Keratinocyte (primary cell): ENCODE results near the gene SAMD11.
A peak's percentile ranks its signal among the peaks of the same experiment; 100 is the strongest.

ENCODE experiments used
- EZH2 ChIP-seq: IDR thresholded peaks from one replicate; pipeline ENCODE4 v1.6.1; 2012; ENCODE audit warnings: inconsistent platforms, mild to moderate bottlenecking, low read length, moderate library complexity
- TF ChIP-seq, protein P1 (sequence below), 3 experiments: IDR thresholded peaks in 1 of 3; conservative IDR thresholded peaks in 1 of 3; optimal IDR thresholded peaks in 1 of 3; 2 replicates in 2 of 3; 3 replicates in 1 of 3; pipeline versions ENCODE3 to v1.5.1; 2011; ENCODE audit warnings: low read length in 3 of 3, mild to moderate bottlenecking in 3 of 3, moderate library complexity in 2 of 3, control low read depth in 1 of 3, inconsistent platforms in 1 of 3; ENCODE audit not compliant: insufficient read depth in 2 of 3; ENCODE audit errors: extremely low read depth in 1 of 3

DNA sequence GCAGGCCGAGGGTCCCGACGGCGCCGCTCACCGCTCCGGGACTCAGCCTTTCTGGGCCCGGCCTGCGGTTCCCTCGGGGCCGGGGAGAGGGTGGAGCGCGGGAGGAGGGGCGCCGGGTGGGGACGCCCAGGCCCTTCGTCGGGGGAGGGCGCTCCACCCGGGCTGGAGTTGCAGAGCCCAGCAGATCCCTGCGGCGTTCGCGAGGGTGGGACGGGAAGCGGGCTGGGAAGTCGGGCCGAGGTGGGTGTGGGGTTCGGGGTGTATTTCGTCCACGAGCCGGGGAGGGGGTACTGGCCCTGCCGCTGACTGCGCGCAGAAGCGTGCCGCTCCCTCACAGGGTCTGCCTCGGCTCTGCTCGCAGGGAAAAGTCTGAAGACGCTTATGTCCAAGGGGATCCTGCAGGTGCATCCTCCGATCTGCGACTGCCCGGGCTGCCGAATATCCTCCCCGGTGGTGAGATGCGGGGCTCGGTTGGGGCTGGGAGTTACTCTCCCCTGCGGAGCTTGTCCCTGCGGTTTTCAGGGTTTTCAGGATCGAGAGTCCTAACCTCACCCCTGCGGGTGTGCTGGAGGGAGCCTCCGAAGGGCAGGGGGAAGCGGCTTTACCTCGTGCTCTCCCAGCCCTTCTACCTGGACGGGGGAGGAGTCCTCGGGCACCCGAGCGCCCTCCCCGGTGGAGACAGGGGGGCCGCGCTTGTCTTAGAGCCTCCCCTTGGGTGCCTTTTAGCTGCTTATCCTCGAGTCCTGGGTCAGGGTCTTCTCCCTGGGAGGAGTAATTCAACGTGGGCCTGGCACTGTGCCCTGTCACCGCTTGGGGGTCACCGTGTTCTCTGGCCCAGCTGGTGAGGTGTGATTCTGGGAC, 2.1 kb downstream of the SAMD11 start:
- TF ChIP-seq EZH2 = peak; percentile 97
- TF ChIP-seq, protein P1, sequence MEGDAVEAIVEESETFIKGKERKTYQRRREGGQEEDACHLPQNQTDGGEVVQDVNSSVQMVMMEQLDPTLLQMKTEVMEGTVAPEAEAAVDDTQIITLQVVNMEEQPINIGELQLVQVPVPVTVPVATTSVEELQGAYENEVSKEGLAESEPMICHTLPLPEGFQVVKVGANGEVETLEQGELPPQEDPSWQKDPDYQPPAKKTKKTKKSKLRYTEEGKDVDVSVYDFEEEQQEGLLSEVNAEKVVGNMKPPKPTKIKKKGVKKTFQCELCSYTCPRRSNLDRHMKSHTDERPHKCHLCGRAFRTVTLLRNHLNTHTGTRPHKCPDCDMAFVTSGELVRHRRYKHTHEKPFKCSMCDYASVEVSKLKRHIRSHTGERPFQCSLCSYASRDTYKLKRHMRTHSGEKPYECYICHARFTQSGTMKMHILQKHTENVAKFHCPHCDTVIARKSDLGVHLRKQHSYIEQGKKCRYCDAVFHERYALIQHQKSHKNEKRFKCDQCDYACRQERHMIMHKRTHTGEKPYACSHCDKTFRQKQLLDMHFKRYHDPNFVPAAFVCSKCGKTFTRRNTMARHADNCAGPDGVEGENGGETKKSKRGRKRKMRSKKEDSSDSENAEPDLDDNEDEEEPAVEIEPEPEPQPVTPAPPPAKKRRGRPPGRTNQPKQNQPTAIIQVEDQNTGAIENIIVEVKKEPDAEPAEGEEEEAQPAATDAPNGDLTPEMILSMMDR (optimal IDR thresholded peaks at IDR 0.05 in 1 of 3, IDR thresholded peaks at IDR 0.05 in 1 of 3, conservative IDR thresholded peaks at IDR 0.05 in 1 of 3; ENCODE audit: extremely low read depth in 1 of 3, insufficient read depth in 2 of 3, low read length in 3 of 3) = no peak
